Kidney (tissue), 14 donors: Measurements from ENCODE around the gene FBXO41. TPM values are rescaled to one million over a fixed set of nuclear protein-coding genes. Genes with fewer than 3 reads are reported as not detected.

Experiments
- DNase-seq, 5 donors: peaks; one replicate each; pipeline ENCODE4 v3.0.0-alpha.2; 2013 to 2020
- FAIRE-seq: peaks from 2 replicates; lab custom pipeline; 2012; peaks lifted over from hg19 to GRCh38; lab: Jason Lieb, UNC
- H3K27ac ChIP-seq, 2 donors: one replicate each; pipeline ENCODE4 v1.7.0; 2013; ENCODE audit warnings: low read depth in 2 of 2, low read length in 2 of 2, inconsistent platforms in 1 of 2
- H3K27me3 ChIP-seq: one replicate; pipeline ENCODE4 v1.7.1; 2013; ENCODE audit warnings: low read length, inconsistent platforms; ENCODE audit not compliant: control insufficient read depth, insufficient read depth
- H3K36me3 ChIP-seq, 3 donors: one replicate each; pipeline versions ENCODE4 v1.7.0 to v1.7.1; 2013; ENCODE audit warnings: low read length in 3 of 3, control low read depth in 1 of 3, inconsistent platforms in 1 of 3; ENCODE audit not compliant: insufficient read depth in 3 of 3, control insufficient read depth in 2 of 3
- H3K4me1 ChIP-seq, 3 donors: one replicate each; pipeline versions ENCODE4 v1.7.0 to v1.7.1; 2013; ENCODE audit warnings: low read length in 3 of 3, inconsistent platforms in 1 of 3, low read depth in 1 of 3; ENCODE audit not compliant: control insufficient read depth in 2 of 3, insufficient read depth in 2 of 3
- H3K4me3 ChIP-seq, 3 donors: one replicate each; pipeline versions ENCODE4 v1.7.0 to v1.8.1; 2013; ENCODE audit warnings: low read length in 3 of 3, control low read depth in 1 of 3, inconsistent platforms in 1 of 3
- H3K9ac ChIP-seq, 3 donors: one replicate each; pipeline versions ENCODE4 v1.7.0 to v1.7.1; 2013; ENCODE audit warnings: low read length in 3 of 3, control low read depth in 1 of 3, inconsistent platforms in 1 of 3
- H3K9me3 ChIP-seq, 3 donors: one replicate each; pipeline versions ENCODE4 v1.7.0 to v1.7.1; 2013; ENCODE audit warnings: low read length in 3 of 3, control low read depth in 1 of 3, inconsistent platforms in 1 of 3; ENCODE audit not compliant: control insufficient read depth in 2 of 3, insufficient read depth in 1 of 3
- intact Hi-C: fragments of 100-400 bp; cut with DNase I; formaldehyde crosslinking; loops from one replicate; pipeline ENCODE4 v1.11.1; 2022
- polyA plus RNA-seq: library from polyadenylated mRNA; stranded (reverse); fragments of 350-450 nt; fragmentation: Illumina TruSeq; extraction: RNeasy Lipid Tissue Mini Kit (QIAGEN cat#74804); gene quantifications from one replicate; pipeline ENCODE4 v1.2.3, GENCODE V29; 2014; ENCODE audit warnings: low read depth, low replicate concordance; ENCODE audit not compliant: insufficient read depth
- total RNA-seq: library from RNA; stranded (reverse); fragmentation: NEBNext Ultra II Directional; extraction: Animal tissue kit (Norgen Biotek cat#: 25700); gene quantifications from one replicate; pipeline ENCODE4 v1.2.1, GENCODE V29; 2021
- TF ChIP-seq, protein P1 (sequence below): IDR thresholded peaks from 3 replicates; pipeline ENCODE4 v1.5.1; 2012; ENCODE audit warnings: mild to moderate bottlenecking, moderate library complexity, borderline replicate concordance; ENCODE audit not compliant: insufficient read depth; ENCODE audit errors: extremely low read depth
- donor health status: control.
- donor health status: control.
- donor health status: control.
- donor health status: control.
- donor health status: control.
- donor health status: DM: yes; HTN: yes; CAD: no.
- donor health status: Normal renal cell carcinoma (clear cell type).

Gene FBXO41
- total and polyA plus RNA-seq, 2 donors from 2014 or later, result 0.49 to 5.2 TPM

DNA sequence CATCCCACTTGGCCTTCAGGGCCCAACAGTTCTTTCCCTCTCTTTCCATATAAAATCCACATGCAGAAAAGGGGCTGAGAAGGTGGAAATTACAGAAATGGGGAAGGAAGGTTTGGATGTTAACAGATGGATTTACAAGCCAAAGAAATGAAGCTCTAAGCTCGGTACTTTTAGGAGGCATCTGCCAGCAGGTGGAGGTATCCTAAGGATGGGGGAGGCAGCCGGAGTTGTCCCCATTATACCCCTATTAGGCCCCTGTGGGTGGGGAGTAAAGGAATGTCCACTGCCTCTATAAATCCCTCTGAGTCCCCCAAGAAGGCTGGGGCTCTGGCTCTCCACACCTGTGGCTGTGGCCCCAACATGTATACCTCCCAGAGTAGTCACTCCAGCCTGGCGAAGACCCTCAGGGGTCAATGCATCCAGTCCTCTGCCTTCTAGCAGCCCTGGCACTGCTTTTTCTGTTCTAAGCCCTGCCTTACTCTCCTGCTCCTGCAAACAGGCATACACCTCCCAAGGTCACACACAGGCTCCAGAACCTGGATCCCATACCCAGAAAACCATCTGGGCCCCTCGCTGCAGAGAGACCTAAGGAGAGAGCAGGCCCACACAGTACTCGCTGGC lies 1.2 kb downstream of the FBXO41 start:
- TF ChIP-seq, protein P1, sequence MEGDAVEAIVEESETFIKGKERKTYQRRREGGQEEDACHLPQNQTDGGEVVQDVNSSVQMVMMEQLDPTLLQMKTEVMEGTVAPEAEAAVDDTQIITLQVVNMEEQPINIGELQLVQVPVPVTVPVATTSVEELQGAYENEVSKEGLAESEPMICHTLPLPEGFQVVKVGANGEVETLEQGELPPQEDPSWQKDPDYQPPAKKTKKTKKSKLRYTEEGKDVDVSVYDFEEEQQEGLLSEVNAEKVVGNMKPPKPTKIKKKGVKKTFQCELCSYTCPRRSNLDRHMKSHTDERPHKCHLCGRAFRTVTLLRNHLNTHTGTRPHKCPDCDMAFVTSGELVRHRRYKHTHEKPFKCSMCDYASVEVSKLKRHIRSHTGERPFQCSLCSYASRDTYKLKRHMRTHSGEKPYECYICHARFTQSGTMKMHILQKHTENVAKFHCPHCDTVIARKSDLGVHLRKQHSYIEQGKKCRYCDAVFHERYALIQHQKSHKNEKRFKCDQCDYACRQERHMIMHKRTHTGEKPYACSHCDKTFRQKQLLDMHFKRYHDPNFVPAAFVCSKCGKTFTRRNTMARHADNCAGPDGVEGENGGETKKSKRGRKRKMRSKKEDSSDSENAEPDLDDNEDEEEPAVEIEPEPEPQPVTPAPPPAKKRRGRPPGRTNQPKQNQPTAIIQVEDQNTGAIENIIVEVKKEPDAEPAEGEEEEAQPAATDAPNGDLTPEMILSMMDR, result no peak
- no peak overlapping the region for H3K27ac ChIP-seq
- H3K4me1 ChIP-seq, result peaks cover 0 to 8% (median 0%) of the 10 kb centered on the region in 3 donors
- H3K36me3 ChIP-seq, result no peaks in the 10 kb centered on the region
- no peak overlapping the region for H3K9ac ChIP-seq
- intact Hi-C loops, result no loop called here
- DNase-seq (no peak), FAIRE-seq (no peak)
- no peaks in the 10 kb centered on the region for H3K9me3 ChIP-seq
- peaks cover 7% of the 10 kb centered on the region for H3K27me3 ChIP-seq
- H3K4me3 ChIP-seq, result no peak overlapping the region

DNA sequence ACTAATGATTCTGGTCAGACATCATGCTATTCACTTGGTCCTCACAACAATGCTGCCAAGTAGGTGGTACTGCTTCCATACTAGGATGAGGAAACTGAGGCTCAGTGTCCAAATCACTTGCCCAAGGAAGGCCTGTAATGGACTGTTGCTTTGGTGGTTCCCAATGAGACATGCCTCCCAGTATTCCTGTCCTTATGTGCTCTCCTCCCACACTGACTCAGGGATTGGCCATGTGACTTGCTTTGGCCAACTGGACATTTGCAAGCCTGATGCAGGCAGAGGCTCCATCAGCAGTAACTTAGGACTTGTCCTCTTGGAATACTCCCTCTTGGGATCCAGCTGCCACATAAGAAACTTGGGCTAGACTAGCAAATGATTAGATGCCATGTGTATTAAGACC lies 3.0 kb downstream of the FBXO41 start:
- TF ChIP-seq, protein P1, result no peak
- intact Hi-C loops, result no loop called here

DNA sequence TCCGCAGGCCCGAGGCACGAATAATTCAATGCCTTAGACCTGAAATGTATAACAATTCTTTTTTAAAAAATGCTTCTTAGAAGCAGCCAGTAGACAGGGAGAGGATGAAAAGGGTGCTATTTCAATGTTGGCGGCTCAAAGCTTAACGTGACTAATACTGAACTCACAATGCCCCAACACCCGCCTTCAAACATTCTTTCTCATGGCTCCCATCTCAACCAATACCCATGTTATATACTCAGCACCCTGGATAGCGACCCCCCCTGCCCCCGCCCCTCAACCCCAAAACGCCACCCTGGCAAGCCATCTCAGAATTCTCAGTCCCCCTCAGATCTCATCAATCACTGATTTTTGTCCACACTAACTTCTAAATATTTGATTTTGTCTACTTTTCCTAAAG lies 4.4 kb downstream of the FBXO41 start:
- Histone ChIP-seq H3K36me3 (no peaks in the 10 kb centered on the region), H3K4me3 (no peak overlapping the region), H3K9me3 (no peaks in the 10 kb centered on the region), H3K27me3 (peaks cover under 1% of the 10 kb centered on the region), H3K27ac (no peak overlapping the region), H3K4me1 (peaks cover 0 to 4% (median 0%) of the 10 kb centered on the region in 3 donors), H3K9ac (no peak overlapping the region)
- TF ChIP-seq, protein P1, result no peak
- FAIRE-seq (no peak), DNase-seq (no peak)
- intact Hi-C loops, result no loop called here

More for the DNA sequence above, 3.0 kb downstream of the FBXO41 start:
- no peaks in the 10 kb centered on the region for H3K9me3 ChIP-seq
- H3K27me3 ChIP-seq, result peaks cover 7% of the 10 kb centered on the region
- DNase-seq, result no peak
- no peak overlapping the region for H3K27ac ChIP-seq
- no peak overlapping the region for H3K9ac ChIP-seq
- no peak for FAIRE-seq
- H3K4me1 ChIP-seq, result peaks cover 0 to 8% (median 0%) of the 10 kb centered on the region in 3 donors
- H3K36me3 ChIP-seq, result no peaks in the 10 kb centered on the region
- no peak overlapping the region for H3K4me3 ChIP-seq
